PC-9 (cell line): ENCODE data around the gene PCED1B. TPM values are rescaled to one million over a fixed set of nuclear protein-coding genes. Genes with fewer than 3 reads are reported as not detected.
"Not testable (repeated sequence)": the region's sequence is repeated elsewhere in the genome, so short reads cannot be mapped to it uniquely, and the experiment has no call there.

ENCODE experiments used
- BruUV-seq: library from RNA; stranded (reverse); fragments of 400-500 nt; replicated peaks from 2 replicates; lab custom pipeline; 2021; lab: Mats Ljungman, UMichigan
- CTCF ChIA-PET: fragments of 300-600 bp; sonication (Branson Sonifier 250); formaldehyde crosslinking; loops from one replicate; lab custom pipeline; 2022; ENCODE audit warnings: antibody characterized with exemption; lab: Charles Lee
- POLR2A ChIA-PET: fragments of 300-600 bp; sonication (Branson Sonifier 250); formaldehyde crosslinking; loops from one replicate; lab custom pipeline; 2022; ENCODE audit warnings: antibody characterized with exemption; ENCODE audit not compliant: unreplicated experiment; lab: Charles Lee
- DNase-seq, 2 experiments: peaks; one replicate each; pipeline versions ENCODE4 v3.0.0 to v3.0.0-alpha.2; 2015 to 2022; ENCODE audit warnings: mixed read lengths in 1 of 2
- H2AFZ ChIP-seq: fragments of 200-600 bp; sonication (generic); 2 replicates; pipeline ENCODE4 v1.8.1; 2017; ENCODE audit warnings: antibody characterized with exemption
- H3F3A ChIP-seq: fragments of 200-600 bp; sonication (generic); 2 replicates; pipeline ENCODE4 v1.8.1; 2017; ENCODE audit warnings: antibody characterized with exemption, mild to moderate bottlenecking, low read depth; ENCODE audit not compliant: insufficient read depth
- H3K27ac ChIP-seq: fragments of 200-600 bp; sonication (generic); 2 replicates; pipeline ENCODE4 v1.6.1; 2016; ENCODE audit warnings: mixed run types
- H3K27me3 ChIP-seq: fragments of 200-600 bp; sonication (generic); 2 replicates; pipeline ENCODE4 v1.6.1; 2016; ENCODE audit warnings: low read depth, mixed run types; ENCODE audit not compliant: insufficient read depth
- H3K36me3 ChIP-seq: fragments of 200-600 bp; sonication (generic); 2 replicates; pipeline ENCODE4 v1.6.1; 2016; ENCODE audit warnings: low read depth, mixed run types
- H3K4me1 ChIP-seq: fragments of 200-600 bp; sonication (generic); replicated peaks from 2 replicates; pipeline ENCODE4 v1.6.1; 2016; ENCODE audit warnings: mixed run types; ENCODE audit not compliant: insufficient read depth
- H3K4me2 ChIP-seq: fragments of 200-600 bp; sonication (generic); 2 replicates; pipeline ENCODE4 v1.6.1; 2017; ENCODE audit warnings: mixed run types
- H3K4me3 ChIP-seq: fragments of 200-600 bp; sonication (generic); 2 replicates; pipeline ENCODE4 v1.6.1; 2016; ENCODE audit warnings: mixed run types
- H3K79me2 ChIP-seq: fragments of 200-600 bp; sonication (generic); 2 replicates; pipeline ENCODE4 v1.6.1; 2017; ENCODE audit warnings: low read depth, mixed run types
- H3K9me2 ChIP-seq: fragments of 200-600 bp; sonication (generic); 2 replicates; pipeline ENCODE4 v1.8.1; 2017; ENCODE audit warnings: mild to moderate bottlenecking; ENCODE audit not compliant: insufficient read depth
- H3K9me3 ChIP-seq: fragments of 200-600 bp; sonication (generic); 2 replicates; pipeline ENCODE4 v1.8.1; 2016; ENCODE audit warnings: low read depth; ENCODE audit not compliant: insufficient read depth
- H4K20me1 ChIP-seq: fragments of 200-600 bp; sonication (generic); 2 replicates; pipeline ENCODE4 v1.8.1; 2017; ENCODE audit not compliant: insufficient read depth
- CTCF ChIP-seq: fragments of 200-600 bp; sonication (generic); conservative IDR thresholded peaks from 2 replicates; pipeline ENCODE4 v1.6.1; 2017; ENCODE audit warnings: mixed run types, antibody characterized with exemption, mild to moderate bottlenecking, moderate library complexity
- EZH2 ChIP-seq: fragments of 200-600 bp; sonication (generic); IDR thresholded peaks from 2 replicates; pipeline ENCODE4 v1.8.0; 2017; ENCODE audit warnings: antibody characterized with exemption, low read depth
- intact Hi-C: fragments of 100-400 bp; cut with micrococcal nuclease; formaldehyde crosslinking; loops from one replicate; pipeline ENCODE4 v1.10.0; 2022; ENCODE audit not compliant: unreplicated experiment
- total RNA-seq: library from RNA; stranded (reverse); gene quantifications from 2 replicates; pipeline ENCODE4 v1.2.3, GENCODE V29; 2021

PCED1B gene
- total RNA-seq, 1 experiment from 2014 or later = 11.2 TPM

GRCh38 chr12:47276621-47277309 lies 197.3 kb downstream of the PCED1B start:
- Histone ChIP-seq H3K4me1 (peaks cover 76% of the 10 kb centered on the region), H4K20me1 (no peaks in the 10 kb centered on the region), H3K4me2 (peak overlapping the region; percentile 47), H3K79me2 (no peaks in the 10 kb centered on the region), H3K27me3 (no peaks in the 10 kb centered on the region), H3K27ac (peak overlapping the region; percentile 93), H3K9me2 (no peaks in the 10 kb centered on the region), H3K36me3 (no peaks in the 10 kb centered on the region), H3K4me3 (peak overlapping the region; percentile 1; the same call in 1 of the 2 replicates), H2AFZ (0 out of 2 replicates have a peak overlapping the region, but pooled peaks have one; percentile 7), H3K9me3 (peaks cover 20% of the 10 kb centered on the region), H3F3A (peaks cover 52% of the 10 kb centered on the region)
- BruUV-seq = no TSS peak
- TF ChIP-seq EZH2 (no peak), CTCF (no peak)
- intact Hi-C loops = loop anchor here (2.0 to 10.0 kb wide), 5 partner anchors 92 to 1012 kb away; partner anchors contain the start of genes SLC38A1 and SLC38A2
- DNase-seq = peak; percentile 64 to 80
- ChIA-PET CTCF (no interaction called here), POLR2A (interaction anchor here (0.6 to 0.9 kb wide), 6 partner anchors 8 to 359 kb away, joined by 3 to 9 read pairs (median 4); no protein-coding TSS in a partner anchor)

- peak; percentile 50 to 92 for DNase-seq
- Histone ChIP-seq H2AFZ (no peak overlapping the region), H3K4me2 (peak overlapping the region; percentile 32), H3K9me2 (no peaks in the 10 kb centered on the region), H3F3A (peaks cover 44% of the 10 kb centered on the region), H3K27me3 (no peaks in the 10 kb centered on the region), H3K4me1 (peaks cover 63% of the 10 kb centered on the region), H4K20me1 (no peaks in the 10 kb centered on the region), H3K4me3 (no peak overlapping the region), H3K9me3 (peaks cover 20% of the 10 kb centered on the region), H3K79me2 (no peaks in the 10 kb centered on the region), H3K27ac (peak overlapping the region; percentile 93), H3K36me3 (no peaks in the 10 kb centered on the region)
- ChIA-PET POLR2A (interaction anchor here (0.5 to 0.7 kb wide), 5 partner anchors 196 to 1040 kb away, joined by 4 to 10 read pairs (median 6); no protein-coding TSS in a partner anchor), CTCF (interaction anchor here (0.8 kb wide), 1 partner anchor 207 kb away, joined by 3 read pairs; no protein-coding TSS in a partner anchor)
- no TSS peak for BruUV-seq
- TF ChIP-seq EZH2 = no peak
- no peak for TF ChIP-seq CTCF
- intact Hi-C loops = loop anchor here (2.0 to 10.0 kb wide), 5 partner anchors 93 to 1013 kb away; partner anchors contain the start of genes SLC38A1 and SLC38A2
These were observed 198.6 kb downstream of the PCED1B start for GRCh38 chr12:47277972-47278448.

- H2AFZ ChIP-seq, H3K9me2 ChIP-seq, CTCF ChIA-PET, POLR2A ChIA-PET, H3K36me3 ChIP-seq, H3K4me2 ChIP-seq, H3K27me3 ChIP-seq, BruUV-seq, H3K27ac ChIP-seq, DNase-seq, H3K4me3 ChIP-seq, H3K79me2 ChIP-seq, H4K20me1 ChIP-seq: not testable (repeated sequence)
- peaks cover 37% of the 10 kb centered on the region; the same call in 1 of the 2 replicates for H3F3A ChIP-seq
- peaks cover 17% of the 10 kb centered on the region for H3K9me3 ChIP-seq
- intact Hi-C loops = loop anchor here (10.0 kb wide), 4 partner anchors 545 to 1015 kb away; partner anchors contain the start of genes SLC38A1 and SLC38A2
- peaks cover 49% of the 10 kb centered on the region for H3K4me1 ChIP-seq
These were observed 200.3 kb downstream of the PCED1B start for GRCh38 chr12:47279758-47280157.
